HG03066 (cell line): ENCODE results near the gene ZDHHC21.
"Not testable (repeated sequence)": the region's sequence is repeated elsewhere in the genome, so short reads cannot be mapped to it uniquely, and the experiment has no call there.

Experiments
- ATAC-seq: cut with Tn5 transposase; IDR thresholded peaks from one replicate; pipeline ENCODE4 v1.9.1; 2021; ENCODE audit warnings: low read depth; ENCODE audit not compliant: unreplicated experiment

The ZDHHC21 gene

GRCh38 chr9:14686168-14686567 is 7.1 kb downstream of the ZDHHC21 start:
- ATAC-seq = no peak

GRCh38 chr9:14682616-14683015 is 10.6 kb downstream of the ZDHHC21 start:
- not testable (repeated sequence) for ATAC-seq

- ATAC-seq = no peak
Measured at GRCh38 chr9:14678776-14679175, 14.5 kb downstream of the ZDHHC21 start.

GRCh38 chr9:14677872-14678271 is 15.4 kb downstream of the ZDHHC21 start:
- no peak for ATAC-seq

GRCh38 chr9:14677396-14677795 is 15.8 kb downstream of the ZDHHC21 start:
- ATAC-seq = no peak

GRCh38 chr9:14674630-14675029 is 18.6 kb downstream of the ZDHHC21 start:
- no peak for ATAC-seq

- ATAC-seq = no peak
Measured at GRCh38 chr9:14671377-14671776, 21.9 kb downstream of the ZDHHC21 start.

GRCh38 chr9:14670718-14671117 is 22.5 kb downstream of the ZDHHC21 start:
- ATAC-seq = no peak

GRCh38 chr9:14664022-14664421 is 29.2 kb downstream of the ZDHHC21 start:
- ATAC-seq = not testable (repeated sequence)

- no peak for ATAC-seq
Measured at GRCh38 chr9:14662060-14662453, 31.2 kb downstream of the ZDHHC21 start.

GRCh38 chr9:14661421-14662059 is 31.7 kb downstream of the ZDHHC21 start:
- ATAC-seq = no peak

GRCh38 chr9:14660721-14661120 is 32.5 kb downstream of the ZDHHC21 start:
- no peak for ATAC-seq

GRCh38 chr9:14654932-14655331 is 38.3 kb downstream of the ZDHHC21 start:
- no peak for ATAC-seq

GRCh38 chr9:14653511-14653910 is 39.7 kb downstream of the ZDHHC21 start:
- ATAC-seq = no peak

- ATAC-seq = no peak
Measured at GRCh38 chr9:14652729-14653377, 40.4 kb downstream of the ZDHHC21 start.

- no peak for ATAC-seq
Measured at GRCh38 chr9:14650596-14650995, 42.6 kb downstream of the ZDHHC21 start.

- no peak for ATAC-seq
Measured at GRCh38 chr9:14645648-14646047, 47.6 kb downstream of the ZDHHC21 start.

GRCh38 chr9:14640967-14641366 is 52.3 kb downstream of the ZDHHC21 start:
- no peak for ATAC-seq

- no peak for ATAC-seq
Measured at GRCh38 chr9:14640294-14640693, 52.9 kb downstream of the ZDHHC21 start.

GRCh38 chr9:14633906-14634565 is 59.2 kb downstream of the ZDHHC21 start:
- ATAC-seq = no peak

GRCh38 chr9:14633148-14633547 is 60.1 kb downstream of the ZDHHC21 start:
- no peak for ATAC-seq

GRCh38 chr9:14627513-14627912 is 65.7 kb downstream of the ZDHHC21 start:
- no peak for ATAC-seq
